ENCODE measurements around the gene CERCAM.

Gene CERCAM

DNA sequence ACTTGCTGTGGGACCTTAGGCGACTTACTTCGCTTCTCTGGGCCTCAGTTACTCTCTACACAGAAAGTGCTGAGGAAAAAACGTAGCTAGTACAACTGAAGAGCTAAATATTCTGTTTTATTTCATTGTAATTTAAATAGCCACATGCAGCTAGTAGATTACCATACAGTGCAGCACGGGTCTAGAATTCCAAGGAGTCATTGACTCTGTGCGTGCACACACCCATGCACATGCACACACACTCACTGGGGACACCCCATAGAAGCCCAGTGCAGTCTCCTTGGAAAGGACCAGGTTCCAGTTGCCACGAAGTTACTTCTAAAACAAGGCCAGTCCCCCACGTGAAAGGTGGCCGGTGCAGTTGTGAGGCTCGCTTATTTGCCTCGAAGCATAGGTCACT is 32.5 kb upstream of the CERCAM start (continued):
- no peak for TF ChIP-seq ESRRG (CRISPR knock-in tag; IDR thresholded peaks at IDR 0.05)
- TF ChIP-seq BACH2 (CRISPR knock-in tag; IDR thresholded peaks at IDR 0.05; ENCODE audit: borderline replicate concordance), result no peak

GRCh38 chr9:128389395-128390149 is 31.1 kb upstream of the CERCAM start:
- no peak for ATAC-seq

GRCh38 chr9:128390150-128390812 is 30.4 kb upstream of the CERCAM start:
- no peak for ATAC-seq
- TF ChIP-seq OSR1 (CRISPR knock-in tag; IDR thresholded peaks at IDR 0.05) (no peak), CSDC2 (CRISPR knock-in tag; IDR thresholded peaks at IDR 0.05) (no peak), ZFP3 (CRISPR knock-in tag; IDR thresholded peaks at IDR 0.05) (no peak), TCF4 (CRISPR knock-in tag; IDR thresholded peaks at IDR 0.05; ENCODE audit: borderline replicate concordance) (no peak), CSRNP3 (CRISPR knock-in tag; IDR thresholded peaks at IDR 0.05) (no peak), ZNF565 (CRISPR knock-in tag; conservative IDR thresholded peaks at IDR 0.05; ENCODE audit: low read depth) (no peak), ISL1 (CRISPR knock-in tag; IDR thresholded peaks at IDR 0.05) (no peak), ZC3H10 (CRISPR knock-in tag; IDR thresholded peaks at IDR 0.05) (no peak), RARB (CRISPR knock-in tag; IDR thresholded peaks at IDR 0.05) (no peak), ZNF70 (CRISPR knock-in tag; IDR thresholded peaks at IDR 0.05) (no peak), ARNTL (CRISPR knock-in tag; IDR thresholded peaks at IDR 0.05; ENCODE audit: borderline replicate concordance, low read depth) (no peak), SNAI2 (CRISPR knock-in tag; IDR thresholded peaks at IDR 0.05) (no peak)
- TF ChIP-seq, protein P1, sequence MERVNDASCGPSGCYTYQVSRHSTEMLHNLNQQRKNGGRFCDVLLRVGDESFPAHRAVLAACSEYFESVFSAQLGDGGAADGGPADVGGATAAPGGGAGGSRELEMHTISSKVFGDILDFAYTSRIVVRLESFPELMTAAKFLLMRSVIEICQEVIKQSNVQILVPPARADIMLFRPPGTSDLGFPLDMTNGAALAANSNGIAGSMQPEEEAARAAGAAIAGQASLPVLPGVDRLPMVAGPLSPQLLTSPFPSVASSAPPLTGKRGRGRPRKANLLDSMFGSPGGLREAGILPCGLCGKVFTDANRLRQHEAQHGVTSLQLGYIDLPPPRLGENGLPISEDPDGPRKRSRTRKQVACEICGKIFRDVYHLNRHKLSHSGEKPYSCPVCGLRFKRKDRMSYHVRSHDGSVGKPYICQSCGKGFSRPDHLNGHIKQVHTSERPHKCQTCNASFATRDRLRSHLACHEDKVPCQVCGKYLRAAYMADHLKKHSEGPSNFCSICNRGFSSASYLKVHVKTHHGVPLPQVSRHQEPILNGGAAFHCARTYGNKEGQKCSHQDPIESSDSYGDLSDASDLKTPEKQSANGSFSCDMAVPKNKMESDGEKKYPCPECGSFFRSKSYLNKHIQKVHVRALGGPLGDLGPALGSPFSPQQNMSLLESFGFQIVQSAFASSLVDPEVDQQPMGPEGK (CRISPR knock-in tag; IDR thresholded peaks at IDR 0.05; ENCODE audit: borderline replicate concordance), result no peak
- TF ChIP-seq, protein P2, sequence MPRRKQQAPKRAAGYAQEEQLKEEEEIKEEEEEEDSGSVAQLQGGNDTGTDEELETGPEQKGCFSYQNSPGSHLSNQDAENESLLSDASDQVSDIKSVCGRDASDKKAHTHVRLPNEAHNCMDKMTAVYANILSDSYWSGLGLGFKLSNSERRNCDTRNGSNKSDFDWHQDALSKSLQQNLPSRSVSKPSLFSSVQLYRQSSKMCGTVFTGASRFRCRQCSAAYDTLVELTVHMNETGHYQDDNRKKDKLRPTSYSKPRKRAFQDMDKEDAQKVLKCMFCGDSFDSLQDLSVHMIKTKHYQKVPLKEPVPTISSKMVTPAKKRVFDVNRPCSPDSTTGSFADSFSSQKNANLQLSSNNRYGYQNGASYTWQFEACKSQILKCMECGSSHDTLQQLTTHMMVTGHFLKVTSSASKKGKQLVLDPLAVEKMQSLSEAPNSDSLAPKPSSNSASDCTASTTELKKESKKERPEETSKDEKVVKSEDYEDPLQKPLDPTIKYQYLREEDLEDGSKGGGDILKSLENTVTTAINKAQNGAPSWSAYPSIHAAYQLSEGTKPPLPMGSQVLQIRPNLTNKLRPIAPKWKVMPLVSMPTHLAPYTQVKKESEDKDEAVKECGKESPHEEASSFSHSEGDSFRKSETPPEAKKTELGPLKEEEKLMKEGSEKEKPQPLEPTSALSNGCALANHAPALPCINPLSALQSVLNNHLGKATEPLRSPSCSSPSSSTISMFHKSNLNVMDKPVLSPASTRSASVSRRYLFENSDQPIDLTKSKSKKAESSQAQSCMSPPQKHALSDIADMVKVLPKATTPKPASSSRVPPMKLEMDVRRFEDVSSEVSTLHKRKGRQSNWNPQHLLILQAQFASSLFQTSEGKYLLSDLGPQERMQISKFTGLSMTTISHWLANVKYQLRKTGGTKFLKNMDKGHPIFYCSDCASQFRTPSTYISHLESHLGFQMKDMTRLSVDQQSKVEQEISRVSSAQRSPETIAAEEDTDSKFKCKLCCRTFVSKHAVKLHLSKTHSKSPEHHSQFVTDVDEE (CRISPR knock-in tag; IDR thresholded peaks at IDR 0.05), result no peak

More at GRCh38 chr9:128389395-128390149, 31.1 kb upstream of the CERCAM start:
- TF ChIP-seq ZFP30 (CRISPR knock-in tag; IDR thresholded peaks at IDR 0.05), result no peak
- TF ChIP-seq OSR1 (CRISPR knock-in tag; IDR thresholded peaks at IDR 0.05), result no peak
- TF ChIP-seq POU6F1 (CRISPR knock-in tag; IDR thresholded peaks at IDR 0.05; ENCODE audit: borderline replicate concordance, low read depth), result no peak
- no peak for TF ChIP-seq ZNF565 (CRISPR knock-in tag; conservative IDR thresholded peaks at IDR 0.05; ENCODE audit: low read depth)
- no peak for TF ChIP-seq TCF4 (CRISPR knock-in tag; IDR thresholded peaks at IDR 0.05; ENCODE audit: borderline replicate concordance)
- TF ChIP-seq, protein P1 (CRISPR knock-in tag; IDR thresholded peaks at IDR 0.05; ENCODE audit: borderline replicate concordance), result no peak
- TF ChIP-seq, protein P3, sequence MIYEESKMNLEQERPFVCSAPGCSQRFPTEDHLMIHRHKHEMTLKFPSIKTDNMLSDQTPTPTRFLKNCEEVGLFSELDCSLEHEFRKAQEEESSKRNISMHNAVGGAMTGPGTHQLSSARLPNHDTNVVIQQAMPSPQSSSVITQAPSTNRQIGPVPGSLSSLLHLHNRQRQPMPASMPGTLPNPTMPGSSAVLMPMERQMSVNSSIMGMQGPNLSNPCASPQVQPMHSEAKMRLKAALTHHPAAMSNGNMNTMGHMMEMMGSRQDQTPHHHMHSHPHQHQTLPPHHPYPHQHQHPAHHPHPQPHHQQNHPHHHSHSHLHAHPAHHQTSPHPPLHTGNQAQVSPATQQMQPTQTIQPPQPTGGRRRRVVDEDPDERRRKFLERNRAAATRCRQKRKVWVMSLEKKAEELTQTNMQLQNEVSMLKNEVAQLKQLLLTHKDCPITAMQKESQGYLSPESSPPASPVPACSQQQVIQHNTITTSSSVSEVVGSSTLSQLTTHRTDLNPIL (CRISPR knock-in tag; IDR thresholded peaks at IDR 0.05; ENCODE audit: low read depth), result no peak
- no peak for TF ChIP-seq ESRRG (CRISPR knock-in tag; IDR thresholded peaks at IDR 0.05)
- TF ChIP-seq SNAI2 (CRISPR knock-in tag; IDR thresholded peaks at IDR 0.05), result no peak
- TF ChIP-seq ISL1 (CRISPR knock-in tag; IDR thresholded peaks at IDR 0.05), result no peak
- TF ChIP-seq ARNTL (CRISPR knock-in tag; IDR thresholded peaks at IDR 0.05; ENCODE audit: borderline replicate concordance, low read depth), result no peak
